ENCODE data around the gene YWHAB.

Gene YWHAB

GRCh38 chr20:44911264-44911921 is 25.9 kb downstream of the YWHAB start:
- in situ Hi-C loops (cut with MboI; ENCODE audit: low sequenced_read_pairs) = no loop called here

GRCh38 chr20:44912189-44912588 is 26.7 kb downstream of the YWHAB start:
- in situ Hi-C loops (cut with MboI; ENCODE audit: low sequenced_read_pairs) = no loop called here

GRCh38 chr20:44914924-44915323 is 29.4 kb downstream of the YWHAB start:
- in situ Hi-C loops (cut with MboI; ENCODE audit: low sequenced_read_pairs) = no loop called here

GRCh38 chr20:44916586-44916985 is 31.1 kb downstream of the YWHAB start:
- in situ Hi-C loops (cut with MboI; ENCODE audit: low sequenced_read_pairs) = no loop called here

DNA sequence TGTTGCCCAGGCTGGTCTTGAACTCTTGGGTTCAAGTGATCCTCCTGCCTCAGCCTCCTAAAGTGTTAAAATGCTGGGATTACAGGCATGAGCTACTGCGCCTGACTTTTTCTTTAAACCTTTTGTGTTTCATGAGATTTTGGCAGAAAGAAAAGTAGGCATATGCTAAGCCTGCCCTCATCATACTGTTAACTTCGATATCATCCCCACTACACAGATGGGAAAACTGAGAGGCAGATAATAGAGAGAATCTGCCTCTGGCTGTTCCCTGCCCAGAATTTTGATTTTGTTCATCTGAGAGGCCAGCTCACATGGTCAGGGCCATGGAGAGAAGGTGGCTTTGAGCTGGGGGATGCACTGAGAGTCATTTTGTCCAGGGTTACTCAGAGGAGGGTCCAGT is 31.9 kb downstream of the YWHAB start:
- in situ Hi-C loops (cut with MboI; ENCODE audit: low sequenced_read_pairs) = no loop called here

- in situ Hi-C loops (cut with MboI; ENCODE audit: low sequenced_read_pairs) = no loop called here
Measured at GRCh38 chr20:44918342-44918741, 32.8 kb downstream of the YWHAB start.

GRCh38 chr20:44918761-44919160 is 33.3 kb downstream of the YWHAB start:
- in situ Hi-C loops (cut with MboI; ENCODE audit: low sequenced_read_pairs) = no loop called here

DNA sequence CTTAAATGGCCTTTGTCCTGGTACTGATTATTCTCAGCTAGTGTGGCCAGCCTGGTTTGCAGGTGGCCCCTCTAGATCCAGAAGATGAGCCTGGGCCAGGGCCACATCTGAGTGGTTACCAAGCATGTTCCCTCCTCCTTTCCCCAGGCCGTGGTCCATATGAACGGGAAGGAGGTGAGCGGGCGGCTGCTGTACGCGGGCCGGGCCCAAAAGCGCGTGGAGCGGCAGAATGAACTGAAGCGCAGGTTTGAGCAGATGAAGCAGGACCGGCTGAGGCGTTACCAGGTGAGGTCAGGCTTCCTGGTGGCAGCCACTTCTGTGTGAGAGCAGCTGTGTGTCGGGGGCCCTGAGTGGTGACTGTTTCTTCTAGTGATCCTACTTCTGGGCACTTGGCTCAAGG is 35.9 kb downstream of the YWHAB start:
- in situ Hi-C loops (cut with MboI; ENCODE audit: low sequenced_read_pairs) = no loop called here

- in situ Hi-C loops (cut with MboI; ENCODE audit: low sequenced_read_pairs) = no loop called here
Measured at GRCh38 chr20:44924541-44924940, 39.0 kb downstream of the YWHAB start.

DNA sequence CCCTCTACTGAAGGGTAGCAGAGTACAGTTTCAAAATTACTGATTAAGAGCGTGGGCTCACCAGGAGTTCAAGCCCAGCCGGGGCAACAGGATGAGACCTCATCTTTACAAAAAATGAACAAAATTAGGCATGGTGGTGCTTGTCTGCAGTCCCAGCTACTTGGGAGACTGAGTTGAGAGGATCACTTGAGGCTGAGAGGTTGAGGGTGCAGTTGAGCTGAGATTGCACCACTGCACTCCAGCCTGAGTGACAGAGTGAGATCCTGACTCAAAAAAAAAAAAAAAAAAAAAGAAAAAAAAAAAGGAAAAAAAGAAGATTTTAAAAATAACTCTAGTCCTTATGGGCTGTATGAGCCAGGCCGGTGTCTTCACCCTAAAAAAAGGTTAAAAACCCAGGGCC is 43.1 kb downstream of the YWHAB start:
- in situ Hi-C loops (cut with MboI; ENCODE audit: low sequenced_read_pairs) = no loop called here

GRCh38 chr20:44930517-44931168 is 45.1 kb downstream of the YWHAB start:
- in situ Hi-C loops (cut with MboI; ENCODE audit: low sequenced_read_pairs) = no loop called here

DNA sequence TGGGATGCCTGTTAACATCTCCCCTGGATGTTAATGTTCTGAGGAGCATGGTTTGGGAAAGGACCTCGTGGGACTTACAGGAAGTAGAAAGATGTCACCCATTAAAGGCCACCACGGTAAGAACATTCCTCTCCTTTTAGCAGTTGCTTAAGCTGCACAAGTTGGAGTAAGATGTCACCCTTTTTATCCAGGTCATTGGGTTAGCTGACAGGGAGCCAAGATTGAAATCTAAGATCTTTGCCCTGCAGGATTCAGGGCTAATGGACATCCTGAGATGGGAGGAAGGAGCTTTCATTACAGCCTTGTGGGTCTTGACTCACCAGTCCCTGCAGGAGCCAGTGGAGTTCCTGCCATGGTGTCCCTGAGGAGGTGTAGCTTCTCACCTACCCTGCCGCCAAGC is 46.4 kb downstream of the YWHAB start:
- in situ Hi-C loops (cut with MboI; ENCODE audit: low sequenced_read_pairs) = no loop called here

DNA sequence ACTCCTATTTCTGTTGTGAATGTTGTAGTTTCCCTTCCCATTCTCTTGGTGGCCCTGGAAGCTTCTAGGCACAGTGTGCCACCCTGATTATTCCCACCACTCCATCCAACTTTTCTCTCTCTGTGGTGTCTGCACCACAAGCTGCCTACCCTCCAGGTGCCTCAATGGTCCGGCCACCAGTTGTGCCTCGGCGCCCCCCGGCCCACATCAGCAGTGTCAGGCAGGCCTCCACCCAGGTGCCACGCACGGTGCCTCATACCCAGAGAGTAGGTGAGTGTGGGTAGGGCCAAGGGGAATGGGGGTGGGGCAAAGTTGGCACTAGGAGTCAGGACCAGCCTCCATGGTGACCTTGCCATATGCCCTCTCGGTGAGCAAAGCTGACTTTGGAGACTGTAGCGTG is 47.4 kb downstream of the YWHAB start:
- in situ Hi-C loops (cut with MboI; ENCODE audit: low sequenced_read_pairs) = no loop called here

GRCh38 chr20:44936510-44936909 is 51.0 kb downstream of the YWHAB start:
- in situ Hi-C loops (cut with MboI; ENCODE audit: low sequenced_read_pairs) = no loop called here

DNA sequence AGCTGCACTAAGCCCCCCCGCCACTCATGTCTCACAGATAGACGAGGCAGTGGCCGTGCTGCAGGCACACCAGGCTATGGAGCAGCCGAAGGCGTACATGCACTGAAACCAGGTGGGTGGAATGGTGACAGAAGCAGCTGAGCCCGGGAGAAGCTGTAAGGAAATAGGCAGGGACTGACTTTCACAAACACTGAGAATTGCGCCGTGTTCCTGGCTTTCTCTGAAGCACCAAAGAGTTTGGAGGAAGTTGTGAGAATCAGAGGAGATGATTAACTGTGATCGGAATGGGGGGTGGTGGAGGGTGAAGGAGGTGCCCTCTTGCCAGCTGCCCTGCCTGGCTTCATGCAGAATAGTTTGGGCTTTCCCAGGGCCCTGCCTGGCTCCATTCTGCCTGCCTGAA is 53.1 kb downstream of the YWHAB start:
- in situ Hi-C loops (cut with MboI; ENCODE audit: low sequenced_read_pairs) = no loop called here

- in situ Hi-C loops (cut with MboI; ENCODE audit: low sequenced_read_pairs) = no loop called here
Measured at GRCh38 chr20:44941120-44941691, 55.7 kb downstream of the YWHAB start.

GRCh38 chr20:44942264-44942973 is 56.9 kb downstream of the YWHAB start:
- in situ Hi-C loops (cut with MboI; ENCODE audit: low sequenced_read_pairs) = no loop called here

DNA sequence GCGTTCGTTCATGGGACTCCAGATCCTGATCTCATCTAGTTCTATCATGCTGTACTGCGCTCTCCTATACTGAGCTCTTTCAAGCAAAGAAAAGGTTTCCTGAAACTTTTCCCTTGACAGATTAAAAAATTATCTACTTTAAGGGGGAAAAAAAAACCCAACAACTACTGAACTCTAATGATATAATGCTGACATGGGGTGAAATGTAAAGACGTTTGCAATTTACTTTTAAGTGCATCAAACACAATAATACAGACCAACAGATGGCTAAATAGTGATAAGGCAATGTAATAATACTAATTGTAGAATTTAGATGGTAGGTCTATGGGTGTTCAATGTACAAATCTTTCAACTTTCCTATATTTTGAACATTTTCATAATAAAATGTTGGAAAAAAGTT is 58.3 kb downstream of the YWHAB start:
- in situ Hi-C loops (cut with MboI; ENCODE audit: low sequenced_read_pairs) = no loop called here

DNA sequence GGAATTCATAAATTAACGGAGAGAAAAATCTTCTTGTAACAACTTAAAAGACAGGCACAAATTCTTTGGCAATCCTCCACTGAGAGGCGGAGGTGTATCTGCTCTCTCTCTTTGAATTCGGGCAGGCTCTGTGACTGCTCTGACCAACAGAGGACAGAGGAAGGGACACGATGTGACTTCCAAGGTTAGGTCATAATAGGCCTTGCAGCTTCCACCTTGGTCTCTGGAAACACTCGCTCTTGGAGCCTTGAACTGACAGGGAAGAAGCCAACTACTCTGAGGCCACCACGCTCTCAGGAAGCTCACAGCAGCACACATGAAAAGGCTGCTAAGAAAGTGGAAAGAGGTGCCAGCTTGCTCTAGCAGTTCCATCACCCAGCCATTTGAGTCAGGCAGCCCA is 59.8 kb downstream of the YWHAB start:
- in situ Hi-C loops (cut with MboI; ENCODE audit: low sequenced_read_pairs) = no loop called here

GRCh38 chr20:44946271-44946852 is 60.9 kb downstream of the YWHAB start:
- in situ Hi-C loops (cut with MboI; ENCODE audit: low sequenced_read_pairs) = no loop called here

GRCh38 chr20:44948107-44948506 is 62.6 kb downstream of the YWHAB start:
- in situ Hi-C loops (cut with MboI; ENCODE audit: low sequenced_read_pairs) = no loop called here

GRCh38 chr20:44948513-44948912 is 63.0 kb downstream of the YWHAB start:
- in situ Hi-C loops (cut with MboI; ENCODE audit: low sequenced_read_pairs) = no loop called here

Data from HL-60/S4 (cell line).